Heart right ventricle (tissue), 16 donors: ENCODE data around the gene SCGB1C2. TPM values are rescaled to one million over a fixed set of nuclear protein-coding genes. Genes with fewer than 3 reads are reported as not detected.
"Not testable (repeated sequence)": the region's sequence is repeated elsewhere in the genome, so short reads cannot be mapped to it uniquely, and the experiment has no call there.

Experiments
- ATAC-seq, 8 donors: fragments of 200-7000 bp; cut with Tn5 transposase; one replicate each; pipeline ENCODE4 v1.9.1; 2020; ENCODE audit warnings: mild to moderate bottlenecking in 8 of 8, moderate library complexity in 8 of 8, moderate number of reproducible peaks in 1 of 8
- DNase-seq, 2 donors: peaks; one replicate each; pipeline ENCODE4 v3.0.0-alpha.2; 2020
- H3K27ac ChIP-seq, 10 donors: fragments of 200-600 bp; sonication (generic) in 2 of 10; one replicate each; pipeline versions ENCODE4 v1.5.0 to v1.8.0; 2020 to 2022; ENCODE audit warnings: mild to moderate bottlenecking in 3 of 10
- H3K27me3 ChIP-seq, 7 donors: fragments of 200-600 bp; one replicate each; pipeline ENCODE4 v1.8.0; 2021 to 2022; ENCODE audit warnings: mild to moderate bottlenecking in 2 of 7
- H3K36me3 ChIP-seq, 9 donors: fragments of 200-600 bp; sonication (generic) in 1 of 9; one replicate each; pipeline versions ENCODE4 v1.5.0 to v1.8.0; 2020 to 2022; ENCODE audit warnings: mild to moderate bottlenecking in 2 of 9
- H3K4me1 ChIP-seq, 9 donors: fragments of 200-600 bp; sonication (generic) in 1 of 9; one replicate each; pipeline versions ENCODE4 v1.5.0 to v1.8.0; 2020 to 2022; ENCODE audit warnings: mild to moderate bottlenecking in 4 of 9
- H3K4me3 ChIP-seq, 10 donors: fragments of 200-600 bp; sonication (generic) in 2 of 10; one replicate each; pipeline versions ENCODE4 v1.5.0 to v1.8.0; 2020 to 2022; ENCODE audit warnings: mild to moderate bottlenecking in 7 of 10, moderate library complexity in 2 of 10
- H3K9me3 ChIP-seq, 11 donors: fragments of 200-600 bp in 10 of 11; sonication (generic) in 2 of 11; one replicate each; pipeline versions ENCODE4 v1.5.0 to v1.8.0; 2013 to 2022; ENCODE audit warnings: mild to moderate bottlenecking in 2 of 11, control low read depth in 1 of 11, moderate library complexity in 1 of 11
- CTCF ChIP-seq, 9 donors: fragments of 200-600 bp; sonication (generic) in 2 of 9; IDR thresholded peaks; one replicate each; pipeline versions ENCODE4 v1.5.0 to v1.8.0; 2021 to 2022; ENCODE audit warnings: antibody characterized with exemption in 9 of 9, mild to moderate bottlenecking in 5 of 9, moderate library complexity in 1 of 9
- WGBS, 2 donors: extraction: QIAGEN DNeasy Blood & Tissue Kit; methylation state at CpG; one replicate each; pipeline ENCODE4 v1.1.7; 2013; ENCODE audit warnings: inconsistent platforms in 1 of 2; 5-methylcytosine and 5-hydroxymethylcytosine counted together
- intact Hi-C, 10 donors: fragments of 100-400 bp; cut with DNase I; formaldehyde crosslinking; loops; one replicate each; pipeline versions ENCODE4 v1.11.1 to v1.14.2; 2022
- polyA plus RNA-seq, 2 donors: library from polyadenylated mRNA; stranded (reverse); fragments of 200-250 nt; gene quantifications; one replicate each; pipeline ENCODE4 v1.2.3, GENCODE V29; 2013
- total RNA-seq, 10 donors: library from RNA; stranded (reverse); fragmentation: NEBNext Ultra II Directional in 3 of 10; extraction: Animal tissue kit (Norgen Biotek cat#: 25700) in 3 of 10; gene quantifications; one replicate each; pipeline versions ENCODE4 v1.2.1 to v1.2.4, GENCODE V29; 2021 to 2023
- donor health status: Arrhythmogenic right ventricular cardiomyopathy.
- donor health status: ischemic (EF 13 %, LVEDD 7.1; RV severe dilation, severe dysfunction).
- donor health status: healthy with polysubstance abuse.
- donor health status: DM: no; HTN: yes; CAD: no.
- donor health status: DM: no; HTN: no; CAD: no.
- donor health status: ischemic (EF 25% LVEDD 6.9; RV normal size, moderate dysfunction).
- donor health status: ischemic (EF 25% LVEDD 5.7; RV mildly dilated, moderate dysfunction).
- donor health status: healthy.
- donor health status: DM: yes; HTN: yes; CAD: no.
- donor health status: Ischemic cardiomyopathy.
- donor health status: ischemic (EF 35%, LVEDD 5.7; RV mildly dilated, moderate dysfunction).
- donor health status: nonischemic (EF 11% LVEDD 7.7; RV severe dilation, severe dysfunction).
- donor health status: DM: yes; HTN: yes; CAD: no.
- donor health status: PGD.
- donor health status: ischemic (EF 29% LVEDD 5.4; RV normal size, mild dysfunction).
- donor health status: nonischemic (EF 23%, LVEDD 6.1; RV moderate dilation, normal function).

Gene SCGB1C2
- total and polyA plus RNA-seq, 12 donors: not detected

GRCh38 chr17:136531-136930, 838 bp upstream of the SCGB1C2 start:
- 0 to 4% methylated on average over 3 of the region's 4 CpGs for WGBS, 2 donors
- H3K9me3 ChIP-seq, H3K27ac ChIP-seq, intact Hi-C loops, H3K4me1 ChIP-seq, H3K4me3 ChIP-seq, H3K27me3 ChIP-seq, H3K36me3 ChIP-seq: not testable (repeated sequence)
- ATAC-seq: peak; percentile 66 to 96 (median 96)
- peak; percentile 35 to 64 (median 55) for TF ChIP-seq CTCF (IDR thresholded peaks at IDR 0.05)
- DNase-seq: peak; percentile 66 to 72

- not testable (repeated sequence) for H3K9me3 ChIP-seq, H3K27ac ChIP-seq, H3K36me3 ChIP-seq, H3K4me3 ChIP-seq, H3K27me3 ChIP-seq
- peaks cover 0 to 12% (median 4%) of the 10 kb centered on the region in 9 donors for H3K4me1 ChIP-seq
- ATAC-seq: peak in 1 of 8 donors; percentile 39
- intact Hi-C loops: loop anchor here in 5 of 10 donors (5.0 kb wide), 3 partner anchors 248 to 563 kb away; no protein-coding TSS in a partner anchor
- peak in 1 of 2 donors; percentile 3 for DNase-seq
- WGBS, 2 donors: 70 to 77% methylated on average over 15 to 20 of the region's 22 CpGs
Observed at GRCh38 chr17:139401-140205, 2.2 kb downstream of the SCGB1C2 start.

GRCh38 chr17:142102-142661, 4.8 kb downstream of the SCGB1C2 start:
- Histone ChIP-seq H3K27ac (no peak overlapping the region), H3K36me3 (peaks cover 0 to 7% (median 0%) of the 10 kb centered on the region in 9 donors), H3K4me1 (peaks cover 0 to 12% (median 4%) of the 10 kb centered on the region in 9 donors), H3K27me3 (peaks cover 0 to 3% (median 0%) of the 10 kb centered on the region in 7 donors), H3K9me3 (no peaks in the 10 kb centered on the region), H3K4me3 (no peak overlapping the region)
- intact Hi-C loops: loop anchor here in 5 of 10 donors (5.0 kb wide), 3 partner anchors 245 to 560 kb away; no protein-coding TSS in a partner anchor
- WGBS, 2 donors: 93 to 94% methylated on average over 23 of the region's 23 CpGs
- TF ChIP-seq CTCF (IDR thresholded peaks at IDR 0.05): no peak
- ATAC-seq (peak in 1 of 8 donors; percentile 19), DNase-seq (peak in 1 of 2 donors; percentile 11)

GRCh38 chr17:142876-143784, 5.8 kb downstream of the SCGB1C2 start:
- WGBS, 2 donors: 74 to 79% methylated on average over 23 of the region's 23 CpGs
- peaks cover 0 to 12% (median 4%) of the 10 kb centered on the region in 9 donors for H3K4me1 ChIP-seq
- ATAC-seq (no peak), DNase-seq (peak in 1 of 2 donors; percentile 2)
- peaks cover 0 to 3% (median 0%) of the 10 kb centered on the region in 7 donors for H3K27me3 ChIP-seq
- H3K36me3 ChIP-seq: peaks cover 0 to 16% (median 0%) of the 10 kb centered on the region in 9 donors
- intact Hi-C loops: loop anchor here in 5 of 10 donors (5.0 kb wide), 3 partner anchors 244 to 559 kb away; no protein-coding TSS in a partner anchor
- no peak for TF ChIP-seq CTCF (IDR thresholded peaks at IDR 0.05)
- H3K27ac ChIP-seq: no peak overlapping the region
- H3K9me3 ChIP-seq: no peaks in the 10 kb centered on the region
- no peak overlapping the region for H3K4me3 ChIP-seq
